D341Med (cell line): ENCODE measurements around the gene RNF168.
A peak's percentile ranks its signal among the peaks of the same experiment; 100 is the strongest.
"Not testable (repeated sequence)": the region's sequence is repeated elsewhere in the genome, so short reads cannot be mapped to it uniquely, and the experiment has no call there.

ENCODE experiments used
- DNase-seq: peaks from one replicate; pipeline ENCODE4 v3.0.0; 2012; ENCODE audit warnings: low spot score

RNF168 gene

GRCh38 chr3:196503196-196504076, at the start of gene RNF168:
TSS of gene RNF168 (minus strand) at chr3:196503768. CDS start at chr3:196503173, 595 bp downstream.
- DNase-seq, result peak; percentile 96

DNA sequence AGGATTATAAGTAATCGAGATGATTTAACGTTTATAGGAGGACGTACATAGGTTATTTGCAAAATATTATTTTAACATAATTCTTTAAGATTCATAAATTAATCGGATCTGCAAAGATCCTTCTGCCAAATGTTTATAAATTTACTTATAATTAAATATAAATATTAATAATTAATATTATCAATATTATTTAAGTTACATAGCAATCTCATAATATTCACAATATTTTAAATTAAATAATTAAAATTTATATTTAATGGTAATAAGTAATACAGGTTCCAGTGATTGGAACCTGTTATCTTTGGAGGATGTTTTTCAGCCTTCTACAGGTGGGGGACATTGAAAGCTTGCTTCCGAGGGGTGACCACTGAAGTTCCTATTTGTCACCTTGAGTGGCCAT, 48.7 kb upstream of the RNF168 start:
- DNase-seq, result no peak

GRCh38 chr3:196550172-196550571, 46.6 kb upstream of the RNF168 start:
- DNase-seq, result not testable (repeated sequence)

GRCh38 chr3:196549312-196549711, 45.7 kb upstream of the RNF168 start:
- DNase-seq, result not testable (repeated sequence)

DNA sequence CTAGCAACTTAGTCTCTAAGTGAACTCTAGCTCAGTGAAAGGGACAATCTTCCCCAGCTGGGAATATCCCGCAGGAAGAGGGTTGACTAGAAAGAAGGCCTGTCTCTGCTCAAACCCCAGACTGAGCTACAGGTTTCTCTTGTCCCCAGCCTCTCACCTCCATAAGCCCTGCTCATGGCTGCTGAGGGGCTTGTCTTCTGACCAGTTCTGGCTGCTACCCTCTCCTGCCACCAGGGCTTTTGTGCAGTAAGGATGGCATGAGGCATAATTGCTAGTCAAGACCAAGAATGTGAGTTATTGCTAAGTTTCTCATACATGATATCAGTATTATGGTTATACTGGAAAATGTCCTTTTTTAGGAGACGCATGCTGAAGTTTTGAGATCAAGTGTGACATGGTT, 43.5 kb upstream of the RNF168 start:
- DNase-seq, result no peak

GRCh38 chr3:196546537-196546936, 43.0 kb upstream of the RNF168 start:
- no peak for DNase-seq

- no peak for DNase-seq
Observed at GRCh38 chr3:196544491-196544992, 41.0 kb upstream of the RNF168 start.

GRCh38 chr3:196541684-196542445, 38.3 kb upstream of the RNF168 start:
- DNase-seq, result no peak

DNA sequence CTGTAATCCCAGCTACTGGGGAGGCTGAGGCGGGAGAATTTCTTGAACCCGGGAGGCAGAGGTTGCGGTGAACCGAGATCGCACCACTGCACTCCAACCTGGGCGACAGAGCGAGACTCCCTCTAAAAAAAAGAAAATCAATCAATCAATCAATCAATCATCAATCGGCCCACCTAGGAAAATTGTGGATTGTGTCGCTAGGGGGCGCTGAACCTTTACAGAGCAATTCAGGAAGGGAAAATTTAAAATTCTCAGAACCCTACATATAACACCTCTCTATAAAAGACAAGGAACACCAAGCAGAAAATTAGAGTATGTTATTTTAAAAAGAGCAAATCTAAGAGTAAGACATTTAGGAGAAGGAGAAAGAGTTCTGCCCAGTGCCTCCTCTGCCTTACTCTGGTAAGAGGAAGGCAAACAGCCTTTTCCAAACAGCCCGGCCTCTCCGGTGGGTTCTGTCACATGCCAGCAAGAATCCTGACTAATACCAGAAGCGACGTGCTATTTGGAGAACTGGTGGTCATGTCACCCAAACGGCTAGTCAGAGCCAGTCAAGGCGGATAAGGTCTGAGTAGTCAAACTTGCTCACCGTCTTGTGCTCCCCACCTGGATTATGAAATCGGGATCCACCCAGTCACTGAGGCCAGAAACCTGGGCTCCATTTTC, 33.9 kb upstream of the RNF168 start:
- DNase-seq, result peak; percentile 43

DNA sequence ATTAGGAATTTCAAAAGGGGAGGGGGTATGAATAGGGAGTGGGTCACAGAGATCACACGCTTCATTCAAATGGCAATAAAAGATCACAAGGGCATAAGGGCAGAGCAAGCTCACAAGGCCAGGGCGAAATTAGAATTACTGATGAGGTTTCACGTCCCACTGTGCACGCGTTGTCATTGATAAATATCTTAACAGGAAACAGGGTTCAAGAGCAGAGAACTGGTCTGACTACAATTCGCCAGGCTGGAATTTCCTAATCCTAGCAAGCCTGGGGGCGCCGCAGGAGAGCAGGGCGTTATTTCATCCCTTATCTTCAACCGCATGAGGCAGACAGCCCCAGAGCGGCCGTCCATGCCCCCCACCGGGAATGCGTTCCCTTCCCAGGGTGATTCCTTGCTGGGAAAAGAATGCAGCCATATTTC, 29.7 kb upstream of the RNF168 start:
- DNase-seq, result no peak

DNA sequence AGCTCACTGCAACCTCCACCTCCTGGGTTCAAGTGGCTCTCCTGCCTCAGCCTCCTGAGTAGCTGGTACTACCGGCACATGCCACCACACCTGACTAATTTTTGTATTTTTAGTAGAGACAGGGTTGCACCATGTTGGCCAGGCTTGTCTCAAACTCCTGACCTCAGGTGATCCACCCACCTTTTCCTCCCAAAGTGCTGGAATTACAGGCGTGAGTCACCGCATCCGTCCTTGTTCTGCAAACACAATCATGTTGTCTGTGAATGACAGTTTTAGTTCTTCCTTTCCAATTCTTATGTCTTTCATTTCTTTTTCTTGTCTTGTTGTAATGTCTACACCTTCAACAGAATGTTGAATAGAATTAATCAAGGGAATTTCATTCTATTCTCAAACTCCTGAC, 27.9 kb upstream of the RNF168 start:
- no peak for DNase-seq

DNA sequence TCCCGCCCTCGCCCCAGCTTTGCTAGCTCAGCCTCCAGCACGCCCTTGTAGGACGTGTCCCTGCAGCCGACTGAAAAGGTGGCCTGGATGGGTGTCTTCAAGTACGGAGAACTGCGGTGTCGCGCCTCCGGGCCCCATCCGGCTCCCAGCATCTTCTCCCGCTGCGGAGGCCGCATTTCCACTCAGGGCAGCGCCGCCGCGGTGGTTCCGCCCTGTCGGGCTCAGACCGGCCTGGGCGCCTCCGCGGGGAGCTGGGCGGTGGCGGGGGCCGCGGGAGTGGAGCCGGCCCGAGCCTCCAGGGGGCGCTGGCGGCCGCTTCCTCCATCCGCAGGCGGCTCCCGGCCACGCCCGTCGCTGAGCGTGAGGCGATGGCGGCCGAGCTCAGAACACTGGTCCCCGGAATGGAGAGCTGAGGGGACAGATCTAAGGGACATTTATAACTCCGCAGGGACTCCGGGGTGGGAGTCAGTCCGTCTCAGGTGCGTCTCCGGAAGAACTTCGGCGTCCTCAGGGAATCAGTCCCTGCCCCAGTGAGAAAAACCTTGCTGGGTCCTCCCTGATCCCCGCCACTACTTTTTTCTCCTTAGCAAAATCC, 25.2 kb upstream of the RNF168 start:
- peak; percentile 98 for DNase-seq

GRCh38 chr3:196525141-196525540, 21.6 kb upstream of the RNF168 start:
- DNase-seq, result no peak

GRCh38 chr3:196524527-196524926, 21.0 kb upstream of the RNF168 start:
- DNase-seq, result no peak

DNA sequence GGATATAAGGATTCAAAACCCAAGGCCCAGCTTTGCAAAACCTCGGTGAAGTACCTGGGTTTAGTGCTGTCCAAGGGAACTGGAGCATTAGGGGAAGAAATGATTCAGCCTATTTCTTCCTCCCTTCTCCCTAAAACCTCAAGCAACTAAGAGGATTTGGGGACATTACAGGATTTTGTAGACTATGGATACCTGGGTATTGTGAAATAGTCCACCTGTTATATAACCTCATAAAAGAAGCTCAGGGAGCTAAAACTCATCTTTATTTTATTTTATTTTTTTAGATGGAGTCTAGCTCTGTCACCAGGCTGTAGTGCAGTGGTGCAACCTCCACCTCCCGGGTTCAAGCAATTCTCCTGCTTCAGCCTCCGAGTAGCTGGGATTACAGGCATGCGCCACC, 20.3 kb upstream of the RNF168 start:
- DNase-seq, result no peak

DNA sequence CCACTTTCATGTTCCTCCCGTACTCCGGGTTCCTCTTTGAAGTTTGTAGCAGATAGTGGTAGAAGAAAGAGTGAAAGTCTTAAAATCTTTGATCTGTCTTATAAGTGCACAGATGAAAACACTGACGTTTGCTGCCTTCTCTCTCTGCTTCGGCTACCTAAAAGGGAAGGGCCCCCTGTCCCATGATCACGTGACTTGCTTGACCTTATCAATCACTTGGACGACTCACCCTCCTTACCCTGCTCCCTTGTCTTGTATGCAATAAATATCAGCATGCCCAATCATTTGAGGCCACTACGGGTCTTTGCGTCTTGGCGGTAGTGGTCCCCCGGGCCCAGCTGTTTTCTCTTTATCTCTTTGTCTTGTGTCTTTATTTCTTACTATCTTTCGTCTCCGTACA, 17.7 kb upstream of the RNF168 start:
- DNase-seq, result not testable (repeated sequence)

GRCh38 chr3:196519718-196520082, 16.1 kb upstream of the RNF168 start:
- DNase-seq, result no peak

GRCh38 chr3:196518966-196519717, 15.6 kb upstream of the RNF168 start:
- DNase-seq, result peak; percentile 59

GRCh38 chr3:196517919-196518318, 14.4 kb upstream of the RNF168 start:
- DNase-seq, result no peak

- DNase-seq, result no peak
Observed at GRCh38 chr3:196517162-196517800, 13.7 kb upstream of the RNF168 start.
